ENCODE data around the gene ACOT7.

DNA sequence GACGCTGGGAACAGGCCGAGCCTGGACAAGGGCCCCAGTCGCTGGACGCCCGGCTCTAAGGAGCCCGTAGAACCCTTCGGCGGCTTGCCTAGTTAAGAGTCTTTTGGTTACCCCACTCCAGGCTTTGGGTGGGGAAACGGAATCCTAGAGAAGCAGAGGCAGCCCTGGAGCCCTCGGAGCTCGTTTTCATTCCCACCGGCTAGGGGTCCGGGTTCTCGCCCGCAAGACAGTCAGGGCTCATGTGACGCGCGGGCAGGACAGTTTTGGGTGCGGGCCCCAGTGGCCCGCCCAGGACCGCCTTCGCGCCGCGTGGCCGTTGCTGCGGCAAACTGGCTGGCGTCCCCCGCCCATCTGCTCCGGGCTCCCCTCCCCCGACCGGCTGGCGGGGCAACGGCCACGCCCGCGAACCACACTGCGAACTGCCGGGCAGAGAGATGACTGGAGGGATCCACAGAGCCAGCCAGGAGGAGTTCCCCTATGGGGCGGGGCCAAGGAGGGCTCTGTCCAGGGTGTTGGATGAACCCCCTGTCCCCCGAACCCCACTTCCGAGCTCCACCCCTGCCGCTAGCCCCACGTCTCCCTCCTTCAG, 27.0 kb upstream of the ACOT7 start:
- TF ChIP-seq POLR2AphosphoS5 (IDR thresholded peaks at IDR 0.05) = peak in 2 of 3 donors; percentile 17 to 18
- TF ChIP-seq, protein P1, sequence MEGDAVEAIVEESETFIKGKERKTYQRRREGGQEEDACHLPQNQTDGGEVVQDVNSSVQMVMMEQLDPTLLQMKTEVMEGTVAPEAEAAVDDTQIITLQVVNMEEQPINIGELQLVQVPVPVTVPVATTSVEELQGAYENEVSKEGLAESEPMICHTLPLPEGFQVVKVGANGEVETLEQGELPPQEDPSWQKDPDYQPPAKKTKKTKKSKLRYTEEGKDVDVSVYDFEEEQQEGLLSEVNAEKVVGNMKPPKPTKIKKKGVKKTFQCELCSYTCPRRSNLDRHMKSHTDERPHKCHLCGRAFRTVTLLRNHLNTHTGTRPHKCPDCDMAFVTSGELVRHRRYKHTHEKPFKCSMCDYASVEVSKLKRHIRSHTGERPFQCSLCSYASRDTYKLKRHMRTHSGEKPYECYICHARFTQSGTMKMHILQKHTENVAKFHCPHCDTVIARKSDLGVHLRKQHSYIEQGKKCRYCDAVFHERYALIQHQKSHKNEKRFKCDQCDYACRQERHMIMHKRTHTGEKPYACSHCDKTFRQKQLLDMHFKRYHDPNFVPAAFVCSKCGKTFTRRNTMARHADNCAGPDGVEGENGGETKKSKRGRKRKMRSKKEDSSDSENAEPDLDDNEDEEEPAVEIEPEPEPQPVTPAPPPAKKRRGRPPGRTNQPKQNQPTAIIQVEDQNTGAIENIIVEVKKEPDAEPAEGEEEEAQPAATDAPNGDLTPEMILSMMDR (IDR thresholded peaks at IDR 0.05) = no peak

Data from transverse colon (tissue), 4 donors.